ENCODE measurements around the gene TMEM132A. TPM values are rescaled to one million over a fixed set of nuclear protein-coding genes. Genes with fewer than 3 reads are reported as not detected.

The TMEM132A gene
- total RNA-seq, 1 donor from 2014 or later: 22.6 TPM

DNA sequence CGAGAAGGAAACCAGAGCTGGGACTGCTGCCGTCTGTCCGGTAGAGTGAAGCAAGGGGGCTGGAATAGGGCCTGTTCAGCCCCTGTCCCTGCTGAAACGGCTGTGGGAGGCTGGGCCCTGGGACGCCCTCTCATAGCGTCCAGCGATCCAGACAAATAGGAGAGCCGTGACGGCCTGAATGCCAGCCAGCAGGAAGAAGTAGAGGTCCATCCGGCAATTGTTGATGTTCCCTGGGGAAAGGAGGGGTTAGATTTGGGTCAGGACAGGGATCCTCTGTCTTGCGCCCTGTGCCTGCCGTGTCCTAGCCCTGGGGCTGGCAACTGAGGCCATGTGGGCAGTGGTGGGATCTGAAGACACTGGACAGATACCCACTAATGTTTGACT lies 12.9 kb downstream of the TMEM132A start:
- Histone ChIP-seq H3K36me3 (ENCODE audit: control insufficient read depth, insufficient read depth, low read length) (peaks cover 10% of the 10 kb centered on the region), H3K4me3 (ENCODE audit: low read depth, low read length) (no peak overlapping the region), H3K27me3 (ENCODE audit: control insufficient read depth, insufficient read depth, low read length) (no peaks in the 10 kb centered on the region)
- DNase-seq (ENCODE audit: low read depth) (no peak), FAIRE-seq (no peak)
- TF ChIP-seq, protein P1, sequence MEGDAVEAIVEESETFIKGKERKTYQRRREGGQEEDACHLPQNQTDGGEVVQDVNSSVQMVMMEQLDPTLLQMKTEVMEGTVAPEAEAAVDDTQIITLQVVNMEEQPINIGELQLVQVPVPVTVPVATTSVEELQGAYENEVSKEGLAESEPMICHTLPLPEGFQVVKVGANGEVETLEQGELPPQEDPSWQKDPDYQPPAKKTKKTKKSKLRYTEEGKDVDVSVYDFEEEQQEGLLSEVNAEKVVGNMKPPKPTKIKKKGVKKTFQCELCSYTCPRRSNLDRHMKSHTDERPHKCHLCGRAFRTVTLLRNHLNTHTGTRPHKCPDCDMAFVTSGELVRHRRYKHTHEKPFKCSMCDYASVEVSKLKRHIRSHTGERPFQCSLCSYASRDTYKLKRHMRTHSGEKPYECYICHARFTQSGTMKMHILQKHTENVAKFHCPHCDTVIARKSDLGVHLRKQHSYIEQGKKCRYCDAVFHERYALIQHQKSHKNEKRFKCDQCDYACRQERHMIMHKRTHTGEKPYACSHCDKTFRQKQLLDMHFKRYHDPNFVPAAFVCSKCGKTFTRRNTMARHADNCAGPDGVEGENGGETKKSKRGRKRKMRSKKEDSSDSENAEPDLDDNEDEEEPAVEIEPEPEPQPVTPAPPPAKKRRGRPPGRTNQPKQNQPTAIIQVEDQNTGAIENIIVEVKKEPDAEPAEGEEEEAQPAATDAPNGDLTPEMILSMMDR (IDR thresholded peaks at IDR 0.05; ENCODE audit: insufficient read depth, low read length, severe bottlenecking): no peak

- no peaks in the 10 kb centered on the region for H3K27me3 ChIP-seq (ENCODE audit: control insufficient read depth, insufficient read depth, low read length)
- H3K36me3 ChIP-seq (ENCODE audit: control insufficient read depth, insufficient read depth, low read length): peaks cover 5% of the 10 kb centered on the region
- H3K4me3 ChIP-seq (ENCODE audit: low read depth, low read length): no peak overlapping the region
- DNase-seq (ENCODE audit: low read depth): no peak
- TF ChIP-seq, protein P1 (IDR thresholded peaks at IDR 0.05; ENCODE audit: insufficient read depth, low read length, severe bottlenecking): no peak
- no peak for FAIRE-seq
Measured at GRCh38 chr11:60937811-60938210, 13.6 kb downstream of the TMEM132A start.

- no peak for FAIRE-seq
- no peaks in the 10 kb centered on the region for H3K27me3 ChIP-seq (ENCODE audit: control insufficient read depth, insufficient read depth, low read length)
- H3K36me3 ChIP-seq (ENCODE audit: control insufficient read depth, insufficient read depth, low read length): peaks cover 4% of the 10 kb centered on the region
- H3K4me3 ChIP-seq (ENCODE audit: low read depth, low read length): no peak overlapping the region
- TF ChIP-seq, protein P1 (IDR thresholded peaks at IDR 0.05; ENCODE audit: insufficient read depth, low read length, severe bottlenecking): no peak
- no peak for DNase-seq (ENCODE audit: low read depth)
Measured at GRCh38 chr11:60938500-60938899, 14.2 kb downstream of the TMEM132A start.

- TF ChIP-seq, protein P1 (IDR thresholded peaks at IDR 0.05; ENCODE audit: insufficient read depth, low read length, severe bottlenecking): no peak
- H3K27me3 ChIP-seq (ENCODE audit: control insufficient read depth, insufficient read depth, low read length): no peaks in the 10 kb centered on the region
- H3K36me3 ChIP-seq (ENCODE audit: control insufficient read depth, insufficient read depth, low read length): peaks cover 2% of the 10 kb centered on the region
- H3K4me3 ChIP-seq (ENCODE audit: low read depth, low read length): no peak overlapping the region
- FAIRE-seq (peak; percentile 43), DNase-seq (ENCODE audit: low read depth) (no peak)
Measured at GRCh38 chr11:60939301-60939700, 15.0 kb downstream of the TMEM132A start.

DNA sequence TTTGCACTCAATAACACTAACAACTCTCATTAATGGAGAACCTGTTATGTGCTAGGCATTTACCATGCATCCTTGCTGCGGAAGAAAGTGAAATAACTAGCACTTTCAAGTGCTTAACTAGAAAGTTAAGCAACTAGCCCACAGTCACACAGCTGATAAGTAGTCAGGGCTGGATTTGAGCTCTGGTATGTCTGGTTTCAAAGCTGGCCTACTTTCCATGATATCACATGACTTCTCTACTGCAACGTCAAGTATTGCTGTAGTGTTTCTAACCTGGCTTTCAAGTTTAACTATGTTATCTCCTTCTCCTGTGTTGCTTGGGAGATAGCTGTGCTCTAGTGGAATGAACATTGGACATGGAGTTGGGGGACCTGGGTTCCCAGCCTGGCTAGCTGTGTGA lies 15.6 kb downstream of the TMEM132A start:
- FAIRE-seq: no peak

More for the DNA sequence above, 15.6 kb downstream of the TMEM132A start:
- peaks cover 2% of the 10 kb centered on the region for H3K36me3 ChIP-seq (ENCODE audit: control insufficient read depth, insufficient read depth, low read length)
- TF ChIP-seq, protein P1 (IDR thresholded peaks at IDR 0.05; ENCODE audit: insufficient read depth, low read length, severe bottlenecking): no peak
- H3K4me3 ChIP-seq (ENCODE audit: low read depth, low read length): no peak overlapping the region
- DNase-seq (ENCODE audit: low read depth): peak; percentile 22
- H3K27me3 ChIP-seq (ENCODE audit: control insufficient read depth, insufficient read depth, low read length): no peaks in the 10 kb centered on the region
